Natural killer cell (primary cell): ENCODE measurements around the gene PRPF4. TPM values are rescaled to one million over a fixed set of nuclear protein-coding genes. Genes with fewer than 3 reads are reported as not detected.

Experiments used
- ATAC-seq, 3 donors: fragments of 150-1000 bp in 2 of 3; fragments of 200-7000 bp in 1 of 3; cut with Tn5 transposase; 1 replicate in 1 of 3; 2 replicates in 2 of 3; pipeline ENCODE4 v1.10.0; 2021; ENCODE audit warnings: mild to moderate bottlenecking in 2 of 3, moderate library complexity in 2 of 3
- DNase-seq, 2 donors: peaks; one replicate each; pipeline versions ENCODE4 v3.0.0 to v3.0.0-alpha.2; 2013 to 2021; ENCODE audit warnings: mixed read lengths in 1 of 2
- H3K27ac ChIP-seq: one replicate; pipeline ENCODE4 v1.5.1; 2013; ENCODE audit warnings: mild to moderate bottlenecking, low read length
- H3K27me3 ChIP-seq: one replicate; pipeline ENCODE4 v1.6.1; 2013; ENCODE audit warnings: low read length; ENCODE audit not compliant: control insufficient read depth, insufficient read depth
- H3K36me3 ChIP-seq: one replicate; pipeline ENCODE4 v1.6.1; 2013; ENCODE audit warnings: low read length; ENCODE audit not compliant: control insufficient read depth, insufficient read depth
- H3K4me1 ChIP-seq: one replicate; pipeline ENCODE4 v1.6.1; 2013; ENCODE audit warnings: low read length; ENCODE audit not compliant: control insufficient read depth, insufficient read depth
- H3K4me3 ChIP-seq: one replicate; pipeline ENCODE4 v1.5.1; 2013; ENCODE audit warnings: low read length
- H3K9me3 ChIP-seq: one replicate; pipeline ENCODE4 v1.6.1; 2013; ENCODE audit warnings: low read length; ENCODE audit not compliant: control insufficient read depth, insufficient read depth
- H3K27ac Mint-ChIP-seq, 2 donors: one replicate each; pipeline ENCODE4 v1.8.0; 2022; ENCODE audit warnings: mild to moderate bottlenecking in 2 of 2, mixed read lengths in 2 of 2, moderate library complexity in 1 of 2
- H3K27me3 Mint-ChIP-seq, 2 donors: one replicate each; pipeline ENCODE4 v1.8.0; 2022; ENCODE audit warnings: low read depth in 2 of 2, mixed read lengths in 2 of 2
- H3K36me3 Mint-ChIP-seq: one replicate; pipeline ENCODE4 v1.8.0; 2022; ENCODE audit warnings: mixed read lengths
- H3K4me1 Mint-ChIP-seq, 2 donors: one replicate each; pipeline ENCODE4 v1.8.0; 2022; ENCODE audit warnings: mixed read lengths in 2 of 2
- H3K4me3 Mint-ChIP-seq: one replicate; pipeline ENCODE4 v1.8.0; 2022; ENCODE audit warnings: mild to moderate bottlenecking, moderate library complexity, mixed read lengths
- H3K9me3 Mint-ChIP-seq, 2 donors: one replicate each; pipeline ENCODE4 v1.8.0; 2022; ENCODE audit warnings: mixed read lengths in 2 of 2
- CTCF ChIP-seq: fragments of 200-600 bp; IDR thresholded peaks from one replicate; pipeline ENCODE4 v1.8.0; 2022; ENCODE audit warnings: antibody characterized with exemption
- WGBS: methylation state at CpG from one replicate; pipeline ENCODE4 v1.1.7; 2013; ENCODE audit warnings: missing lambda C conversion rate; ENCODE audit not compliant: insufficient coverage; 5-methylcytosine and 5-hydroxymethylcytosine counted together
- intact Hi-C: fragments of 100-400 bp; cut with micrococcal nuclease; formaldehyde crosslinking; loops from one replicate; pipeline ENCODE4 v1.14.2; 2022
- total RNA-seq, 4 donors: library from RNA; stranded (reverse); fragments of 120-200 nt in 1 of 4; gene quantifications; one replicate each; pipeline versions ENCODE4 v1.2.3 to v1.2.4, GENCODE V29; 2013 to 2022

PRPF4 gene
- total RNA-seq, 3 donors from 2014 or later (not counting 1 experiment from before 2014, with no cell fraction given): 16.9 to 23.2 (median 21.1) TPM

DNA sequence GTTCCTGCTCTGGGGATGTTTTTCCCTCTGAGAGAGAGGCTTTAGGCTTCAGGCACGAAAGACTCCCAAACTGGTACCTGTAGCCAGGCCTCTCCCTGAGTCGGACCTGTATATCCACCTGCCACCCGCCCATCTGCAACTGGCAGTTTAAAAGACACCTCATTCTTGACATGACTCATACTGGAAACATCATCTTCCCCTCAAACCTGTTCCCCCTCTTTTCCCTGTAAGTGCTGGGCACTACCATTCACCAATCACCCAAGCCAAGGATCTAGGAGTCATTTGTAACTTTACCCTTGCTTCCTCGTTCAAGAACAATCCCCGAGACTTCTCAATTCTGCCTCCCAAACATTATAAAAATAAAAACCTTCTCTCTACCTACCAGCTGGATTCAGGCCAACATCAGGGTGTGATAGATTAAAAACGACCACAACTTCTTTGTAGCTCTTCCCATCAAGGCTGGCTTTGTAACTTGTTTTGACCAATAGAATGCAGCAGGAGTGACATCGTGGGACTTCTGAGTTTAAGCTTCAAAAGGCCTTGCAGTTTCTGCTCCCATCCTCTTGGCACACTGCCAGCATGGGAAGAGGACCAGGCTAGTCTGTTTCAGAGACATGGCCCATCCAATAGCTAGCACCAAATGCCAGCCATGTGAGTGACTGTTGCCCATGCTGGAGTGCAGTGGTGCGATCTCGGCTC, 66.4 kb downstream of the PRPF4 start:
- Histone ChIP-seq H3K4me3 (no peak overlapping the region), H3K4me1 (peaks cover 8% of the 10 kb centered on the region), H3K36me3 (no peaks in the 10 kb centered on the region), H3K9me3 (no peaks in the 10 kb centered on the region), H3K27ac (no peak overlapping the region), H3K27me3 (no peaks in the 10 kb centered on the region)
- no peaks in the 10 kb centered on the region for H3K9me3 Mint-ChIP-seq
- H3K27me3 Mint-ChIP-seq: peaks cover 0 to 5% of the 10 kb centered on the region in 2 donors
- H3K36me3 Mint-ChIP-seq: no peaks in the 10 kb centered on the region
- H3K27ac Mint-ChIP-seq: no peak overlapping the region
- H3K4me3 Mint-ChIP-seq: peak overlapping the region; percentile 68
- ATAC-seq (no peak), DNase-seq (peak in 1 of 2 donors; percentile 27)
- 70% methylated on average over 9 of the region's 9 CpGs for WGBS
- no peak for TF ChIP-seq CTCF
- peaks cover 8 to 13% of the 10 kb centered on the region in 2 donors for H3K4me1 Mint-ChIP-seq
- intact Hi-C loops: loop anchor here (10.0 kb wide), 1 partner anchor 47 kb away; no protein-coding TSS in a partner anchor

Other genes with a start within 250 kb of the PRPF4 start
- gene ZFP37, start 218.9 kb upstream of the PRPF4 start, total RNA-seq: 1 to 10 TPM in 2 of 3 donors, under 1 TPM in 1; 0.89 to 1.7 (median 1.3) TPM
- 1 to 10 TPM; 4.9 to 7.9 (median 6.0) TPM for gene SLC31A2, start 124.7 kb upstream of the PRPF4 start, total RNA-seq
- 10 to 100 TPM; 35.0 to 37.9 (median 35.9) TPM for gene FKBP15, start 54.4 kb upstream of the PRPF4 start, total RNA-seq
- 10 to 100 TPM in 2 of 3 donors, 1 to 10 TPM in 1; 7.9 to 27.8 (median 11.8) TPM for gene SLC31A1, start 54.1 kb upstream of the PRPF4 start, total RNA-seq
- gene CDC26, start 86 bp upstream of the PRPF4 start, total RNA-seq: 10 to 100 TPM; 16.8 to 24.8 (median 21.5) TPM
- not detected for gene RNF183, start 27.7 kb downstream of the PRPF4 start, total RNA-seq
- gene WDR31, start 64.6 kb downstream of the PRPF4 start, total RNA-seq: under 1 TPM; 0.16 to 0.55 (median 0.19) TPM
- gene BSPRY, start 73.9 kb downstream of the PRPF4 start, total RNA-seq: 1 to 10 TPM; 3.3 to 5.5 (median 4.3) TPM
- gene HDHD3, start 101.3 kb downstream of the PRPF4 start, total RNA-seq: 10 to 100 TPM in 1 of 3 donors, 1 to 10 TPM in 2; 6.1 to 11.8 (median 9.6) TPM
- 10 to 100 TPM; 30.3 to 38.7 (median 36.4) TPM for gene ALAD, start 125.6 kb downstream of the PRPF4 start, total RNA-seq
- 10 to 100 TPM; 59.2 to 66.7 (median 62.2) TPM for gene POLE3, start 135.0 kb downstream of the PRPF4 start, total RNA-seq
- under 1 TPM; 0.45 to 0.71 (median 0.50) TPM for gene C9orf43, start 135.1 kb downstream of the PRPF4 start, total RNA-seq
- gene RGS3, start 188.1 kb downstream of the PRPF4 start, total RNA-seq: 100 to 1,000 TPM; 148 to 269 (median 190) TPM